OCI-LY3 (cell line): ENCODE data around the gene LRRC4C.

Experiments used
- H2AFZ ChIP-seq: fragments of 200-600, 300-600 bp; shearing (Covaris generic); 2 replicates; pipeline ENCODE4 v1.6.0; 2014; ENCODE audit warnings: antibody characterized with exemption, low read depth, low read length
- H3K27ac ChIP-seq: fragments of 200-600, 300-600 bp; sonication (generic); 2 replicates; pipeline ENCODE4 v1.5.1; 2014; ENCODE audit warnings: mild to moderate bottlenecking, low read length, moderate library complexity, mixed read lengths
- H3K27me3 ChIP-seq: fragments of 200-600, 300-600 bp; sonication (generic); 2 replicates; pipeline ENCODE4 v1.6.1; 2014; ENCODE audit warnings: low read depth, low read length, mixed read lengths
- H3K36me3 ChIP-seq: fragments of 200-600, 300-600 bp; sonication (generic); replicated peaks from 2 replicates; pipeline ENCODE3; 2014; ENCODE audit warnings: low read depth, low read length, mixed read lengths
- H3K4me1 ChIP-seq: fragments of 300-600, 200-600 bp; sonication (generic); 2 replicates; pipeline ENCODE4 v1.6.1; 2014; ENCODE audit warnings: low read length, mixed read lengths
- H3K4me2 ChIP-seq: fragments of 200-600, 300-600 bp; sonication (generic); 2 replicates; pipeline ENCODE4 v1.6.1; 2014; ENCODE audit warnings: low read length, mixed read lengths
- H3K4me3 ChIP-seq: fragments of 300-600, 200-600 bp; sonication (generic); 2 replicates; pipeline ENCODE4 v1.5.1; 2014; ENCODE audit warnings: antibody characterized with exemption, mild to moderate bottlenecking, low read length, moderate library complexity
- H3K79me2 ChIP-seq: fragments of 300-600, 200-600 bp; shearing (Covaris generic); 2 replicates; pipeline ENCODE4 v1.6.1; 2014; ENCODE audit warnings: mild to moderate bottlenecking, low read length, mixed read lengths
- H3K9ac ChIP-seq: fragments of 300-600, 200-600 bp; shearing (Covaris generic); 2 replicates; pipeline ENCODE4 v1.6.0; 2014; ENCODE audit warnings: mild to moderate bottlenecking, low read length, moderate library complexity
- H3K9me3 ChIP-seq: fragments of 200-600, 300-600 bp; shearing (Covaris generic); 2 replicates; pipeline ENCODE4 v1.6.1; 2014; ENCODE audit warnings: low read length, mixed read lengths; ENCODE audit not compliant: insufficient read depth
- H4K20me1 ChIP-seq: fragments of 200-600, 300-600 bp; sonication (generic); 2 replicates; pipeline ENCODE4 v1.6.1; 2016; ENCODE audit warnings: low read length, mixed read lengths; ENCODE audit not compliant: insufficient read depth
- EZH2phosphoT487 ChIP-seq: fragments of 200-600 bp; shearing (Covaris generic); IDR thresholded peaks from 2 replicates; pipeline ENCODE4 v1.6.1; 2018; ENCODE audit warnings: antibody characterized with exemption, mixed run types, low read depth
- TF ChIP-seq, protein P1 (sequence below): fragments of 200-600, 300-600 bp; sonication (generic); IDR thresholded peaks from 2 replicates; pipeline ENCODE4 v1.5.1; 2014; ENCODE audit warnings: antibody characterized with exemption, low read length, low read depth

LRRC4C gene

GRCh38 chr11:41308286-41308685 lies 151.2 kb downstream of the LRRC4C start:
- no peak for TF ChIP-seq EZH2phosphoT487
- TF ChIP-seq, protein P1, sequence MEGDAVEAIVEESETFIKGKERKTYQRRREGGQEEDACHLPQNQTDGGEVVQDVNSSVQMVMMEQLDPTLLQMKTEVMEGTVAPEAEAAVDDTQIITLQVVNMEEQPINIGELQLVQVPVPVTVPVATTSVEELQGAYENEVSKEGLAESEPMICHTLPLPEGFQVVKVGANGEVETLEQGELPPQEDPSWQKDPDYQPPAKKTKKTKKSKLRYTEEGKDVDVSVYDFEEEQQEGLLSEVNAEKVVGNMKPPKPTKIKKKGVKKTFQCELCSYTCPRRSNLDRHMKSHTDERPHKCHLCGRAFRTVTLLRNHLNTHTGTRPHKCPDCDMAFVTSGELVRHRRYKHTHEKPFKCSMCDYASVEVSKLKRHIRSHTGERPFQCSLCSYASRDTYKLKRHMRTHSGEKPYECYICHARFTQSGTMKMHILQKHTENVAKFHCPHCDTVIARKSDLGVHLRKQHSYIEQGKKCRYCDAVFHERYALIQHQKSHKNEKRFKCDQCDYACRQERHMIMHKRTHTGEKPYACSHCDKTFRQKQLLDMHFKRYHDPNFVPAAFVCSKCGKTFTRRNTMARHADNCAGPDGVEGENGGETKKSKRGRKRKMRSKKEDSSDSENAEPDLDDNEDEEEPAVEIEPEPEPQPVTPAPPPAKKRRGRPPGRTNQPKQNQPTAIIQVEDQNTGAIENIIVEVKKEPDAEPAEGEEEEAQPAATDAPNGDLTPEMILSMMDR = no peak
- Histone ChIP-seq H2AFZ (no peak overlapping the region; the same call in 1 of the 2 replicates), H3K27ac (peak overlapping the region; percentile 94), H3K9me3 (no peaks in the 10 kb centered on the region), H3K4me3 (peak overlapping the region; percentile 69), H3K4me2 (peak overlapping the region; percentile 74), H3K9ac (peak overlapping the region; percentile 79), H3K27me3 (no peaks in the 10 kb centered on the region), H3K36me3 (no peaks in the 10 kb centered on the region), H3K4me1 (peaks cover 53% of the 10 kb centered on the region), H3K79me2 (no peaks in the 10 kb centered on the region), H4K20me1 (no peaks in the 10 kb centered on the region)

- H3K36me3 ChIP-seq = no peaks in the 10 kb centered on the region
- H3K9ac ChIP-seq = peak overlapping the region; percentile 79
- H3K79me2 ChIP-seq = no peaks in the 10 kb centered on the region
- H4K20me1 ChIP-seq = no peaks in the 10 kb centered on the region
- H3K4me3 ChIP-seq = peak overlapping the region; percentile 69
- no peaks in the 10 kb centered on the region for H3K27me3 ChIP-seq
- H3K4me2 ChIP-seq = peak overlapping the region; percentile 74
- H3K27ac ChIP-seq = peak overlapping the region; percentile 94
- H2AFZ ChIP-seq = no peak overlapping the region; the same call in 1 of the 2 replicates
- H3K9me3 ChIP-seq = no peaks in the 10 kb centered on the region
- H3K4me1 ChIP-seq = peaks cover 53% of the 10 kb centered on the region
- no peak for TF ChIP-seq EZH2phosphoT487
Observed at GRCh38 chr11:41307296-41308080, 152.0 kb downstream of the LRRC4C start.

DNA sequence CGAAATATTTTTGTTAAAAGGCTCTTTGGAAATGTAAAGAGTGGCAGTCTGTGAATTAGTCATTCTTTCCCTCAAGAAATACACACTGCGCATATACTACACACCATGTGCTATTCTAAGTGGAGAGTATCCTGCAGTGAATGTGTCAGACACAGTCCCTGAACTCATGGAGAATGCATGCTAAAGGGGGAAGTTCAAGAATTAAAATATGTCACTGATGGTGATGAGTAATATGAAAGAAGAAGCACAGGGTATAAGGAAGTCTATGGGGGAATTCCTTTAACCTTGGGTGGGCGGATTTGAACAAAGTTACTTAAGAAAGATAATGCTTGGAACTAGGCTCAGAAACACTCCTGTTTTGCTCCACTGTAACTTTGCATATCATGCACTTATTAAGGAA lies 153.0 kb downstream of the LRRC4C start:
- peak overlapping the region; percentile 58 for H3K4me3 ChIP-seq
- no peaks in the 10 kb centered on the region; the same call in 1 of the 2 replicates for H3K9me3 ChIP-seq
- H4K20me1 ChIP-seq = no peaks in the 10 kb centered on the region
- no peak overlapping the region for H2AFZ ChIP-seq
- H3K4me2 ChIP-seq = peak overlapping the region; percentile 74
- peak overlapping the region; percentile 94 for H3K27ac ChIP-seq
- no peaks in the 10 kb centered on the region for H3K36me3 ChIP-seq
- TF ChIP-seq EZH2phosphoT487 = no peak
- TF ChIP-seq, protein P1 = no peak
- H3K9ac ChIP-seq = peak overlapping the region; percentile 55
- H3K79me2 ChIP-seq = no peaks in the 10 kb centered on the region
- H3K27me3 ChIP-seq = no peaks in the 10 kb centered on the region
- peaks cover 52% of the 10 kb centered on the region for H3K4me1 ChIP-seq

DNA sequence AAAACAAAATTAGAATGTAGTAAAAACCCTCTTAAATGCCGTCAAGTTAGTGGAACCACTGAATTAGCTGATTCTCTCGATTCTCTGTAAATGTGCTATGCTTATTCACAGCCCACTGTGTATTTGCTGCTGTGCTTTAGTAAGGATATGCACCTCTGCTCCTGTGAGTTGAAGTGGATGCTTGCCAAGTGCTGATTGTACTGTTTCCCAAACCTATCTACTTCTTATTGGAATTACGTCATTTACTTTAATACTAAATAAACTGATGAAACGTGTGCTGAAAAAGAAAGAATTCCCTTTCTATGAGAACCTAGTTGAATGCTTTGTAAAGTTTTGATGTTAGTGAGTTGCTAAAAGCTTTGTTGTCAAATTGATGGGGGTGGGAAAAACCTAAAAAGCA lies 158.4 kb downstream of the LRRC4C start:
- Histone ChIP-seq H3K27ac (no peak overlapping the region), H3K27me3 (no peaks in the 10 kb centered on the region), H2AFZ (no peak overlapping the region), H3K9ac (no peak overlapping the region), H3K4me3 (no peak overlapping the region), H3K9me3 (no peaks in the 10 kb centered on the region; the same call in 1 of the 2 replicates), H3K4me2 (no peak overlapping the region), H3K79me2 (no peaks in the 10 kb centered on the region), H3K4me1 (peaks cover 2% of the 10 kb centered on the region), H4K20me1 (no peaks in the 10 kb centered on the region), H3K36me3 (no peaks in the 10 kb centered on the region)
- no peak for TF ChIP-seq EZH2phosphoT487
- TF ChIP-seq, protein P1 = no peak
